Measurements from ENCODE around the gene ABCF1. TPM values are rescaled to one million over a fixed set of nuclear protein-coding genes. Genes with fewer than 3 reads are reported as not detected.

ABCF1 gene
- total and polyA plus RNA-seq, 9 of the 15 experiments (the other 6 are each of a cell fraction or from before 2014, with no cell fraction given): 41.6 to 193 (median 102) TPM

GRCh38 chr6:30617565-30618269, 46.5 kb downstream of the ABCF1 start, which contains the start of gene MRPS18B (continued):
- TF ChIP-seq HNRNPL (IDR thresholded peaks at IDR 0.05; ENCODE audit: low read depth, low read length) (no peak), ETV5 (CRISPR knock-in tag; IDR thresholded peaks at IDR 0.05; ENCODE audit: low read depth) (peak; percentile 88), ZNF253 (CRISPR knock-in tag; conservative IDR thresholded peaks at IDR 0.05) (0 out of 2 replicates have a peak, but pooled peaks have one; percentile 19), IRF9 (tag; IDR thresholded peaks at IDR 0.05) (0 out of 2 replicates have a peak, but pooled peaks have one; percentile 25), KLF10 (CRISPR knock-in tag; IDR thresholded peaks at IDR 0.05) (no peak), MLLT1 (IDR thresholded peaks at IDR 0.05) (peak in 1 of 2 experiments; percentile 34; a peak in 2 of 4 replicates)

GRCh38 chr6:30618270-30618797, 47.1 kb downstream of the ABCF1 start:
- intact Hi-C loops (cut with micrococcal nuclease) (loop anchor here (5.0 kb wide), 1 partner anchor 209 kb away; no protein-coding TSS in a partner anchor), in situ Hi-C loops (cut with MboI) (no loop called here)
- no peaks in the 10 kb centered on the region for H3K9me1 ChIP-seq (ENCODE audit: control insufficient read depth, insufficient read depth, low read length)
- H2AFZ ChIP-seq (ENCODE audit: low read depth, low read length): peak overlapping the region; percentile 97
- no peaks in the 10 kb centered on the region for H3K27me3 ChIP-seq (ENCODE audit: control insufficient read depth in 2 of 2, insufficient read depth in 2 of 2, low read length in 2 of 2)
- 0% methylated on average over 8 of the region's 8 CpGs for WGBS (ENCODE audit: insufficient coverage, low coverage, missing lambda C conversion rate)
- DNase-seq (ENCODE audit: extremely low read depth in 1 of 4, low spot score in 3 of 4) (peak in 2 of 4 experiments; percentile 46 to 48), ATAC-seq (no peak), FAIRE-seq (no peak)
- H4K20me1 ChIP-seq (replicated peaks; ENCODE audit: control insufficient read depth, insufficient read depth, low read length): peaks cover 8% of the 10 kb centered on the region; the same call in 1 of the 2 replicates
- H3K36me3 ChIP-seq (ENCODE audit: control insufficient read depth, insufficient read depth, low read length): peaks cover 73% of the 10 kb centered on the region
- peak overlapping the region; percentile 97 for H3K4me2 ChIP-seq (ENCODE audit: insufficient read depth, low read length)
- ChIA-PET CTCF (ENCODE audit: low intra/inter-chr PET ratio) (no interaction called here), POLR2A (interaction anchor here (0.6 to 1.8 kb wide), 18 partner anchors 8 to 1531 kb away, joined by 3 to 8 read pairs (median 4); partner anchors contain the start of genes ATAT1, C6orf136 and NRM)
- peaks cover 4 to 17% of the 10 kb centered on the region in 2 experiments; a peak in 4 of 5 replicates for H3K4me1 ChIP-seq (replicated peaks in 1 of 2; ENCODE audit: control insufficient read depth in 2 of 2, insufficient read depth in 2 of 2, low read length in 2 of 2)
- H3K9me3 ChIP-seq (replicated peaks; ENCODE audit: control insufficient read depth, insufficient read depth, low read depth, low read length): no peaks in the 10 kb centered on the region
- BruUV-seq (replicated peaks): no TSS peak
- H3K4me3 ChIP-seq: peak overlapping the region; percentile 61
- H3K79me2 ChIP-seq (ENCODE audit: control insufficient read depth, insufficient read depth, low read length): peaks cover 63% of the 10 kb centered on the region
- peak overlapping the region; percentile 92 to 99 for H3K9ac ChIP-seq (ENCODE audit: insufficient read depth in 1 of 2, low read depth in 2 of 2, low read length in 2 of 2)
- H3K27ac ChIP-seq (ENCODE audit: extremely low read depth, low read depth, low read length): peak overlapping the region; percentile 99
- no peak for TF ChIP-seq BDP1 (IDR thresholded peaks at IDR 0.05; ENCODE audit: insufficient read depth, insufficient read length)
- TF ChIP-seq HNRNPL (IDR thresholded peaks at IDR 0.05; ENCODE audit: low read depth, low read length): no peak
- no peak for TF ChIP-seq ZNF740 (CRISPR knock-in tag; IDR thresholded peaks at IDR 0.05)
- TF ChIP-seq ZNF740 (tag; IDR thresholded peaks at IDR 0.05): 0 out of 4 replicates have a peak, but pooled peaks of 1 of the 2 experiments have one; percentile 7
- no peak for TF ChIP-seq ZNF143 (CRISPR knock-in tag; IDR thresholded peaks at IDR 0.05)
- TF ChIP-seq POLR2G (IDR thresholded peaks at IDR 0.05; ENCODE audit: low read depth, low read length): no peak
- TF ChIP-seq ZNF77 (CRISPR knock-in tag; IDR thresholded peaks at IDR 0.05): no peak
- no peak for TF ChIP-seq ZNF263 (CRISPR knock-in tag; IDR thresholded peaks at IDR 0.05; ENCODE audit: borderline replicate concordance)
- TF ChIP-seq KDM2B (CRISPR knock-in tag; IDR thresholded peaks at IDR 0.05): no peak
- TF ChIP-seq ZNF699 (CRISPR knock-in tag; IDR thresholded peaks at IDR 0.05; ENCODE audit: insufficient replicate concordance): no peak
- 0 out of 2 replicates have a peak, but pooled peaks have one; percentile 2 for TF ChIP-seq ZEB2 (IDR thresholded peaks at IDR 0.05)
- no peak for TF ChIP-seq RBM25 (IDR thresholded peaks at IDR 0.05; ENCODE audit: low read depth, low read length, severe bottlenecking)

All from K562 (cell line).